Activated T-cell treated with anti-CD3 and anti-CD28 coated beads for 48 hours (primary cell): ENCODE data around the gene PLXNA1.

Experiments used
- DNase-seq: peaks from one replicate; pipeline ENCODE4 v3.0.0-alpha.2; 2020; ENCODE audit warnings: low read depth

The PLXNA1 gene

DNA sequence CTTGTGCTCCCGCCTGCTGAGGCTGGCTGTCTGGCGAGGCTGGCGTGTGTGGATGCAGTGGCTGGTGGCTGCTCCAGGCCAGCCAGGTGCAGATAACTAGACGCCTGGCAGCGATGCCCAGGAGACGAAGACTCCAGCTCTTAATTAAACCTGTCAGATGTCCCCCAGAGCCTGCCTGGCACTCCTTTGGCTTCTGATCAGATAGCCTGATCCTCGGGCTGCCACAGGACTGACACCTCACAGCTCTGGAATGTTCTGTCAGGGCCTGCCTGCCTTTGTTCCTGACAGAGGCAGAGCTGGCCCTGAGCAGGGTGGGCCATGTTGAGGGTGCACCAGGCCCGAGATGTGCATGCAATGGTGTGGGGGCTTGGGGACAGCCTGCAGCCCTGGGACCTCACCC, 36.5 kb downstream of the PLXNA1 start:
- no peak for DNase-seq

DNA sequence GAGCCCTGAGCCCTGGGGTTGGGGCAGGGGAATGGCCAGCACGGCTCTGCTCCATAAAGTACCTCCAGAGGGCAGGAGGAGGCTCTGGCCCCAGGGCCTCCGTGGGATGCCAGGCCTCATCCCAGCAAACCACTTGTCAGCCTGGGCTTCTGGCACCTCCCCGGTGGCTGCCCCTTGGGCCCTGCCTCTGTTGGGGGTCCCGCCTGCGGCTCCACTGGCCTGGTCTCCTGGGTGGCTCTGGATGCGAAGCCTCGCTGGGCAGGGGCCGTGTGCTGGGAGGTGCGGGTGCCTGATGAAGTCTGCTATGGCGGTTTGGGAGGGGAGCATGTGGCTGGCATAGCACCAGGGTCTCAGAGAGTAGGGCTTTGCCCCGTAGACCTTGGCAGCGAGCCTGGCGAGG, 37.6 kb downstream of the PLXNA1 start:
- DNase-seq = no peak

DNA sequence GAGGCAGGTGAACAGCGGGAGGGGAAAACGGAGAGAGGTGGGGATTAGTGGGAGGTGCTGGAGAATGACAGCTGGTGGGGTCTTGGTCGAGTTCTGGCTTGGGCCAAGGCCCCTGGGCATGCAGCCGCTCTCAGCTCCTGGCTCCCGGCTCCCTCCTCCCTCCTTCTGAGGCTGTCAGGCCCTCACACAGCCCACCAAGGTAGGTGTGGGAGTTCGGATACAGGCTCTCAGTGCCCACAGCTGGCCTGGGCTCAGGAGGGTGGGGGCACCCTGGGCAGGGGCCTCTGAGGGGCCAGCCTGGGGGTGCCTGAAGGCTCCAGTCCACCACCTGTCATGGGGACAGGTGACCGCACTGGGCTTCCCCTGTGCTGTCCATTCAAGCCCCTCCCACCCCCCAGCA, 39.9 kb downstream of the PLXNA1 start:
- no peak for DNase-seq

- DNase-seq = no peak
These were observed 42.5 kb downstream of the PLXNA1 start for GRCh38 chr3:127025456-127025855.

- DNase-seq = no peak
These were observed 43.1 kb downstream of the PLXNA1 start for GRCh38 chr3:127026036-127026435.

- no peak for DNase-seq
These were observed 43.7 kb downstream of the PLXNA1 start for GRCh38 chr3:127026661-127027060.

- no peak for DNase-seq
These were observed 44.3 kb downstream of the PLXNA1 start for GRCh38 chr3:127027061-127027735.

GRCh38 chr3:127027811-127028548, 45.1 kb downstream of the PLXNA1 start:
- no peak for DNase-seq

DNA sequence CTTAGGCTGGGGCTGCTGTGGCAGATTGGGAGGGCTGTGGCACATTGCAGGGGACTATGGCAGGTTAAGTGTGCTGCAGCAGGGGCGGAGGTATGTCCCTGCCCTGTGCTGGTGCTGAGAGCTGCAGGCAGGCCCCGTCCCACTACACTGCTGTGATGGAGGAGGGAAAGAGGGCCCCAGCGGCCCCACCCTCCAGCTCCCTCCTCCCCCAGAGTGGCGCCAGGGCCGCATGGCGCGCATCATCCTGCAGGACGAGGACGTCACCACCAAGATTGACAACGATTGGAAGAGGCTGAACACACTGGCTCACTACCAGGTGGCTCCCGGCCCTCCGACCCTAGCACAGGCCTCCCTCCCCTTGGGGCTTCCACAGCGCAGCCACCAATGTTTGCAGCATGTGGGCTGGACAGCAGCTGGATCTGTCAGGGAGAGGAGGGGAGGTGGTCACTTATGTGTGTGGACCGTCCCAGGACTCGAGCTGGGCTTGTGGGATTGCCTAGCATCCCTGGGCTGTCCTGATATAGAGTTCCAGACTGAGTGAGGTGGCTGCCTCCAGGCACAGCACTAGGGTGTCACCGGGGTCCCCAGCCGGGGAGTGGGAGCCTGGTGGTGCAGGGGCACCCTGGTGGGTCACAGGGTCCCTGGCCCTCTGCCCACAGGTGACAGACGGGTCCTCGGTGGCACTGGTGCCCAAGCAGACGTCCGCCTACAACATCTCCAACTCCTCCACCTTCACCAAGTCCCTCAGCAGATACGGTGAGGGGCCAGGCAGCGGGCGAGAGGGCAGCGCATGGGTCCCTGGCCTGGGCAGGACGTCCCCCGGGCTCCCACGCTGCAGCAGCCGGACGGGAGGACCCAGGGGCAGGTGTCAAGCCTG, 46.1 kb downstream of the PLXNA1 start:
- no peak for DNase-seq

DNA sequence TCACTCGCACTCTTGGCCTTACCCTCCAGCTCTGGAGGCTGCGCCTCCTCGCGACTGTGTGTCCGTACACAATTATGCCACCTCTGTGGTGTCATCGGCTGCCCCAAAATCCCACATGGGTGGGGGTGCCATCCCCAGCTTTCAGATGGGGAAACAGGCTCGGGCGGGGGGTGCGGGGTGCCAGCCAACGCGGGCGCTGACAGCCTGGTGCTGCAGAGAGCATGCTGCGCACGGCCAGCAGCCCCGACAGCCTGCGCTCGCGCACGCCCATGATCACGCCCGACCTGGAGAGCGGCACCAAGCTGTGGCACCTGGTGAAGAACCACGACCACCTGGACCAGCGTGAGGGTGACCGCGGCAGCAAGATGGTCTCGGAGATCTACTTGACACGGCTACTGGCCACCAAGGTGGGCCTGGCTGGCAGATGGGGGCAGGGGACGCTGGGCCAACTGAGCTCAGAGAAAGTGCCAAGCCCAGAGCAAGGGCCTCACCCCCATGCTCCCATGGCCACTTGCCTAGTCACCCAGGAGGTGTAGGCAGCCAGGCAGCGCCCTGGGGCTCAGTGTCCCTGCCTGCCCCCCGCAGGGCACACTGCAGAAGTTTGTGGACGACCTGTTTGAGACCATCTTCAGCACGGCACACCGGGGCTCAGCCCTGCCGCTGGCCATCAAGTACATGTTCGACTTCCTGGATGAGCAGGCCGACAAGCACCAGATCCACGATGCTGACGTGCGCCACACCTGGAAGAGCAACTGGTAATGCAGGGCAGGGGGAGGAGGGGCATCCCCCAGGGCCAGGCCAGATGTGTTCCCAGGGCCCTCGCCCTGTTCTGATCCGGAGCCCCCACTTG, 47.0 kb downstream of the PLXNA1 start:
- DNase-seq = no peak

DNA sequence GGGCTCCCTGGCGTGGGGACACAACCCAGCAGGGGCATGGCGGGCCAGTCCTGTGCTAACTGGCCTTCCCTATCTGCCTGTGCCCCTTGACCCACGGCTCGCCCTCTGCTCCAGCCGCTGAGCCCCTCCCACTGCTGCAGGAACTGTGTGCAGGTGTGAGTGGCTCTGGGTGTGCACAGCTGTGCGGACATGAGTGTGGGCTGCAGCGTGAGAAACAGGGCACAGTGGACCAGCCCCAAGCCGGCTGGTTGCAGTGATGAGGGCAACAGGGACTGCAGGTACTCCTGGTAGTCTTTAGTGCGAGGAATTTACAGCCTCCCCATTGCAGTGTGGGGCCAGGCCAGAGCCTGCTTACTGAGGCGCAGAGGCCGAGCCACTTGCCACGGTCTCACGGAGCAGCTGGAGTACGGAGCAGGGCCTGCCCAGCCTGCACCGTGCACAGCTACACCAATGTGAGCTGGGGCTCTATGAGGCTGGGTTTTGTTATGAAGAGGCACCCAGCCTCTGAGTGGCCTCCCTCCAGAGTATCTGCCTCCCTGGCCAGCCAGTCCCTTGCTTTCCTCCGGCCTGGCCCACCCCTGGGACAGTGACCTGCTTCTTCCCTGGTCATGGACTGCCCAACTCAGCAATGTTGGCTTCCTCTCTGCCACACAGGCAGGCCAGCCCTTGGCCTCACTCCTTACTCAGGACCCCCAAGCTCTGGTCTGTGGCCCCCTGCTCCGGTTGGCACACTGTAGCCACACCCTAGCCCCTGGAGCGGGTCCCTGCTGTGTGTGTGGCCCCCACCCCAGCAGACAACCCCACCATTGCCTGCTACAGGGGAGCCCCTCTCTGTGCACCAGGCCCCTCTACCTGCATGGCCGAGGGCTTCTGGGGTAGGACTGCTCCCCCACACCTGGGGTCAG, 47.8 kb downstream of the PLXNA1 start:
- no peak for DNase-seq

DNA sequence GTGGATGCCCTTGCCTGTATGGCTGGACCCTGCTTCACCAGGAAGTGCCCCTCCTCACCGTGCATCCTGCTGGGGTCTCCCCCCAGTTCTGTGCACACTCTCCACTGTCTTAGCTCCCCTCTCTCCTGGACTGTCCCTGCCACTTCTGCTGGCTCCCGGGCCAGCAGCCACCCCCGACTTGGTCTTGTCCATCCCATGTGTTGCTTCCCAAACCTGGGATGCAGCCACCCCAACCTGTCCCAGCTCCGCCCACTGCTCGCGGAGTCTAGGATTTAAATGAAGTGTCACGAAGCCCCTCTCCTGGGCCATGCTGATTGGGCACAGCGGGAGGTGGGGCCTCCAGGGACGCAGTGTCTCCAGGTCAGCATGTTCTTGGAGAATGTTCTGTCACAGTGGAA, 48.5 kb downstream of the PLXNA1 start:
- DNase-seq = no peak

DNA sequence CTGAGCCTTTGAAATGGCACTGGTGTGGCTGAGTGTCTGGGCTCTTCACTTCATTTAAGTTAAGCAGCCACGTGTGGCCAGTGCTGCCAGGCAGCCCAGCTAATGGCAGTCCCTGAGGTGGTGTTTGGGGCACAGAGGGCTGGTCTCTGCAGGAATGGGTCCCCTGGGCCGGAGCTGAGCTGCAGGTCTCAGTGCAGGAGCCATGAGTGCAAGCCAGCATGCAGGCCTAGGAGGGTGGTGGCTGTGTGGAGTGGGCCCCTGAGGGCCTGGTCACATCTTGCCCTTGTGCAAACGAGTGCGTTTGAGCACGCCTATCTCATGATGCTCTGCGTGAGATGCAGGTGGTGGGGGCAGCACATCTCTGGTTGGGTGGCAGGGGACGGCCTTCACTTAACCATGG, 48.9 kb downstream of the PLXNA1 start:
- DNase-seq = no peak

- no peak for DNase-seq
These were observed 49.5 kb downstream of the PLXNA1 start for GRCh38 chr3:127032296-127032990.
